Measurements from ENCODE around the gene RAD50. TPM values are rescaled to one million over a fixed set of nuclear protein-coding genes. Genes with fewer than 3 reads are reported as not detected.

Gene RAD50
- total RNA-seq, 1 donor from 2014 or later: 6.9 TPM

- no peak for DNase-seq (ENCODE audit: low read depth in 2 of 2)
Observed at GRCh38 chr5:132659598-132660493, 103.1 kb downstream of the RAD50 start.

GRCh38 chr5:132661231-132662003 lies 104.6 kb downstream of the RAD50 start:
- DNase-seq (ENCODE audit: low read depth in 2 of 2): no peak

GRCh38 chr5:132662004-132662401 lies 105.2 kb downstream of the RAD50 start:
- DNase-seq (ENCODE audit: low read depth in 2 of 2): no peak

- DNase-seq (ENCODE audit: low read depth in 2 of 2): no peak
Observed at GRCh38 chr5:132662925-132663770, 106.4 kb downstream of the RAD50 start.

- DNase-seq (ENCODE audit: low read depth in 2 of 2): no peak
Observed at GRCh38 chr5:132663771-132664695, 107.3 kb downstream of the RAD50 start.

GRCh38 chr5:132664696-132665209 lies 108.0 kb downstream of the RAD50 start:
- DNase-seq (ENCODE audit: low read depth in 2 of 2): no peak

- DNase-seq (ENCODE audit: low read depth in 2 of 2): no peak
Observed at GRCh38 chr5:132665574-132666080, 108.8 kb downstream of the RAD50 start.

GRCh38 chr5:132666310-132667123 lies 109.7 kb downstream of the RAD50 start:
- no peak for DNase-seq (ENCODE audit: low read depth in 2 of 2)

- no peak for DNase-seq (ENCODE audit: low read depth in 2 of 2)
Observed at GRCh38 chr5:132667309-132667708, 110.5 kb downstream of the RAD50 start.

GRCh38 chr5:132667761-132668705 lies 111.3 kb downstream of the RAD50 start:
- no peak for DNase-seq (ENCODE audit: low read depth in 2 of 2)

GRCh38 chr5:132668706-132669454 lies 112.1 kb downstream of the RAD50 start:
- DNase-seq (ENCODE audit: low read depth in 2 of 2): no peak

GRCh38 chr5:132669455-132669820 lies 112.7 kb downstream of the RAD50 start:
- DNase-seq (ENCODE audit: low read depth in 2 of 2): no peak

GRCh38 chr5:132669966-132670882 lies 113.4 kb downstream of the RAD50 start:
- no peak for DNase-seq (ENCODE audit: low read depth in 2 of 2)

GRCh38 chr5:132671000-132671399 lies 114.2 kb downstream of the RAD50 start:
- no peak for DNase-seq (ENCODE audit: low read depth in 2 of 2)

- DNase-seq (ENCODE audit: low read depth in 2 of 2): no peak
Observed at GRCh38 chr5:132673488-132673887, 116.7 kb downstream of the RAD50 start.

GRCh38 chr5:132673939-132674630 lies 117.3 kb downstream of the RAD50 start, which contains the start of gene IL4:
TSS of gene IL4 (plus strand) at chr5:132673989. CDS start at chr5:132674051, 62 bp downstream.
- DNase-seq (ENCODE audit: low read depth in 2 of 2): no peak
